Brain microvascular endothelial cell (primary cell): ENCODE data around the gene FAM200A.

Experiments
- DNase-seq: peaks from one replicate; pipeline ENCODE4 v3.0.0-alpha.2; 2020
- H3K27ac ChIP-seq: fragments of 250-450 bp; sonication (Bioruptor Pico); 2 replicates; pipeline ENCODE4 v1.5.1; 2020; ENCODE audit warnings: mild to moderate bottlenecking, moderate library complexity
- H3K27me3 ChIP-seq: fragments of 250-450 bp; sonication (Bioruptor Pico); replicated peaks from 2 replicates; pipeline ENCODE4 v1.5.1; 2020; ENCODE audit warnings: mild to moderate bottlenecking
- H3K36me3 ChIP-seq: fragments of 250-450 bp; sonication (Bioruptor Pico); replicated peaks from 2 replicates; pipeline ENCODE4 v1.5.1; 2020; ENCODE audit warnings: mild to moderate bottlenecking
- H3K4me3 ChIP-seq: 2 replicates; pipeline ENCODE4 v1.5.1; 2011; ENCODE audit warnings: low read depth, mild to moderate bottlenecking, control low read depth, low read length, moderate library complexity
- in situ Hi-C: cut with HindIII; loops from 2 replicates; pipeline ENCODE4 v1.10.0; 2017; ENCODE audit warnings: low sequenced_read_pairs, low pct_ligation_motif_present
- TF ChIP-seq, protein P1 (sequence below): IDR thresholded peaks from 2 replicates; pipeline ENCODE4 v1.5.1; 2011; ENCODE audit warnings: low read depth, mild to moderate bottlenecking, moderate library complexity, low read length, control low read depth, inconsistent platforms; ENCODE audit errors: missing control alignments

FAM200A gene

GRCh38 chr7:99497766-99498545, 54.0 kb downstream of the FAM200A start:
- no peaks in the 10 kb centered on the region for H3K27me3 ChIP-seq
- in situ Hi-C loops, result no loop called here
- peak overlapping the region; percentile 78 for H3K4me3 ChIP-seq
- TF ChIP-seq, protein P1, sequence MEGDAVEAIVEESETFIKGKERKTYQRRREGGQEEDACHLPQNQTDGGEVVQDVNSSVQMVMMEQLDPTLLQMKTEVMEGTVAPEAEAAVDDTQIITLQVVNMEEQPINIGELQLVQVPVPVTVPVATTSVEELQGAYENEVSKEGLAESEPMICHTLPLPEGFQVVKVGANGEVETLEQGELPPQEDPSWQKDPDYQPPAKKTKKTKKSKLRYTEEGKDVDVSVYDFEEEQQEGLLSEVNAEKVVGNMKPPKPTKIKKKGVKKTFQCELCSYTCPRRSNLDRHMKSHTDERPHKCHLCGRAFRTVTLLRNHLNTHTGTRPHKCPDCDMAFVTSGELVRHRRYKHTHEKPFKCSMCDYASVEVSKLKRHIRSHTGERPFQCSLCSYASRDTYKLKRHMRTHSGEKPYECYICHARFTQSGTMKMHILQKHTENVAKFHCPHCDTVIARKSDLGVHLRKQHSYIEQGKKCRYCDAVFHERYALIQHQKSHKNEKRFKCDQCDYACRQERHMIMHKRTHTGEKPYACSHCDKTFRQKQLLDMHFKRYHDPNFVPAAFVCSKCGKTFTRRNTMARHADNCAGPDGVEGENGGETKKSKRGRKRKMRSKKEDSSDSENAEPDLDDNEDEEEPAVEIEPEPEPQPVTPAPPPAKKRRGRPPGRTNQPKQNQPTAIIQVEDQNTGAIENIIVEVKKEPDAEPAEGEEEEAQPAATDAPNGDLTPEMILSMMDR, result no peak
- no peak overlapping the region for H3K27ac ChIP-seq
- DNase-seq, result no peak
- H3K36me3 ChIP-seq, result peaks cover 35% of the 10 kb centered on the region
